SK-N-SH (cell line): ENCODE results near the gene TMEM150C. TPM values are rescaled to one million over a fixed set of nuclear protein-coding genes. Genes with fewer than 3 reads are reported as not detected.

Source experiments
- CTCF ChIA-PET: fragments of 300-600, 350-600 bp; formaldehyde crosslinking; extraction: SDS; loops from one replicate; lab custom pipeline; 2021; lab: Yijun Ruan, JAX
- POLR2A ChIA-PET: fragments of 350-600 bp; sonication (Branson Sonifier 250); formaldehyde crosslinking; extraction: SDS; loops from one replicate; lab custom pipeline; 2020; ENCODE audit warnings: antibody characterized with exemption, inconsistent platforms; lab: Yijun Ruan, JAX
- DNase-seq: peaks from one replicate; pipeline ENCODE4 v3.0.0; 2012
- H2AFZ ChIP-seq: fragments of 200-600 bp; sonication (generic); 2 replicates; pipeline ENCODE4 v1.8.1; 2016; ENCODE audit warnings: antibody characterized with exemption, mild to moderate bottlenecking, low read depth
- H3F3A ChIP-seq: fragments of 200-600 bp; sonication (generic); replicated peaks from 2 replicates; pipeline ENCODE3; 2016; ENCODE audit warnings: antibody characterized with exemption, mild to moderate bottlenecking; ENCODE audit not compliant: insufficient read depth
- H3K27ac ChIP-seq, 2 experiments: fragments of 200-500 bp in 1 of 2; fragments of 200-600 bp in 1 of 2; sonication (Bioruptor generic) in 1 of 2; sonication (generic), shearing (Covaris generic) in 1 of 2; 2 replicates each; pipeline versions ENCODE4 v1.5.1 to v1.6.1; 2014 to 2016; ENCODE audit warnings: low read depth in 2 of 2, inconsistent platforms in 1 of 2, low read length in 1 of 2, mild to moderate bottlenecking in 1 of 2, mixed read lengths in 1 of 2
- H3K27me3 ChIP-seq: fragments of 200-600 bp; sonication (generic), shearing (Covaris generic); 2 replicates; pipeline ENCODE4 v1.6.1; 2016; ENCODE audit warnings: mixed run types; ENCODE audit not compliant: insufficient read depth
- H3K36me3 ChIP-seq, 2 experiments: fragments of 200-500 bp in 1 of 2; fragments of 200-600 bp in 1 of 2; sonication (Bioruptor generic) in 1 of 2; sonication (generic) in 1 of 2; replicated peaks in 1 of 2; 2 replicates each; pipeline versions ENCODE3 to v1.5.1; 2014 to 2016; ENCODE audit warnings: low read length in 1 of 2, mild to moderate bottlenecking in 1 of 2; ENCODE audit not compliant: insufficient read depth in 2 of 2, control insufficient read depth in 1 of 2
- H3K4me1 ChIP-seq, 2 experiments: fragments of 200-500 bp in 1 of 2; fragments of 200-600 bp in 1 of 2; sonication (Bioruptor generic) in 1 of 2; sonication (generic), shearing (Covaris generic) in 1 of 2; 2 replicates each; pipeline versions ENCODE4 v1.5.1 to v1.6.1; 2014 to 2016; ENCODE audit warnings: low read depth in 1 of 2, low read length in 1 of 2, mixed run types in 1 of 2; ENCODE audit not compliant: insufficient read depth in 2 of 2, control insufficient read depth in 1 of 2
- H3K4me2 ChIP-seq: fragments of 200-600 bp; sonication (generic), shearing (Covaris generic); 2 replicates; pipeline ENCODE4 v1.6.1; 2017; ENCODE audit warnings: mixed run types
- H3K4me3 ChIP-seq, 2 experiments: fragments of 200-500 bp in 1 of 2; fragments of 200-600 bp in 1 of 2; sonication (Bioruptor generic) in 1 of 2; sonication (generic), shearing (Covaris generic) in 1 of 2; 2 replicates each; pipeline versions ENCODE4 v1.5.1 to v1.8.1; 2014 to 2016; ENCODE audit warnings: low read depth in 2 of 2, inconsistent platforms in 1 of 2, low read length in 1 of 2, mild to moderate bottlenecking in 1 of 2, mixed read lengths in 1 of 2, moderate library complexity in 1 of 2
- H3K79me2 ChIP-seq: fragments of 200-600 bp; sonication (generic); 2 replicates; pipeline ENCODE4 v1.8.1; 2017; ENCODE audit warnings: mild to moderate bottlenecking; ENCODE audit not compliant: insufficient read depth
- H3K9ac ChIP-seq: fragments of 200-600 bp; sonication (generic); 2 replicates; pipeline ENCODE4 v1.6.1; 2017; ENCODE audit warnings: mixed run types
- H3K9me2 ChIP-seq: fragments of 200-600 bp; sonication (generic); 2 replicates; pipeline ENCODE4 v1.6.1; 2017; ENCODE audit warnings: mixed run types
- H3K9me3 ChIP-seq: fragments of 200-600 bp; sonication (generic); 2 replicates; pipeline ENCODE4 v1.6.1; 2017; ENCODE audit warnings: mixed run types, mild to moderate bottlenecking, moderate library complexity
- H4K20me1 ChIP-seq: fragments of 200-600 bp; sonication (generic); 2 replicates; pipeline ENCODE4 v1.6.1; 2017; ENCODE audit warnings: mild to moderate bottlenecking, mixed run types; ENCODE audit not compliant: insufficient read depth
- CHD2 ChIP-seq: fragments of 150-350 bp; IDR thresholded peaks from 2 replicates; pipeline ENCODE4 v1.6.1; 2018; ENCODE audit warnings: low read length; ENCODE audit not compliant: partially characterized antibody
- CTCF ChIP-seq: fragments of 200-600 bp; sonication (generic); IDR thresholded peaks from 2 replicates; pipeline ENCODE4 v1.6.1; 2017; ENCODE audit warnings: antibody characterized with exemption, mild to moderate bottlenecking, moderate library complexity
- ELF1 ChIP-seq: IDR thresholded peaks from 2 replicates; pipeline ENCODE4 v1.4.0; 2012
- FOXM1 ChIP-seq: IDR thresholded peaks from 2 replicates; pipeline ENCODE4 v1.4.0; 2012; ENCODE audit warnings: low read depth, mild to moderate bottlenecking
- GABPA ChIP-seq: IDR thresholded peaks from 2 replicates; pipeline ENCODE4 v1.4.0; 2012; ENCODE audit warnings: low read depth, mild to moderate bottlenecking
- GATA2 ChIP-seq: sonication (generic); formaldehyde crosslinking; IDR thresholded peaks from 2 replicates; pipeline ENCODE4 v1.5.0; 2020; ENCODE audit warnings: mild to moderate bottlenecking, missing genetic modification reagents
- MXI1 ChIP-seq: IDR thresholded peaks from 2 replicates; pipeline ENCODE4 v1.6.1; 2012; ENCODE audit warnings: mild to moderate bottlenecking, low read depth, low read length, improper control_type of control experiment
- NFIC ChIP-seq: IDR thresholded peaks from 2 replicates; pipeline ENCODE4 v1.4.0; 2012; ENCODE audit warnings: borderline replicate concordance
- POLR2AphosphoS5 ChIP-seq: IDR thresholded peaks from 2 replicates; pipeline ENCODE4 v1.6.1; 2012; ENCODE audit warnings: low read depth, low read length
- REST ChIP-seq: IDR thresholded peaks from 2 replicates; pipeline ENCODE4 v1.6.1; 2012; ENCODE audit warnings: mild to moderate bottlenecking, low read depth, low read length, moderate library complexity
- RFX5 ChIP-seq: IDR thresholded peaks from 2 replicates; pipeline ENCODE4 v1.6.1; 2012; ENCODE audit warnings: mild to moderate bottlenecking, improper control_type of control experiment, low read length
- SIN3A ChIP-seq: IDR thresholded peaks from 2 replicates; pipeline ENCODE4 v1.6.1; 2012; ENCODE audit warnings: low read depth, mild to moderate bottlenecking, low read length, moderate library complexity, borderline replicate concordance
- SMC3 ChIP-seq: IDR thresholded peaks from 2 replicates; pipeline ENCODE4 v1.6.1; 2012; ENCODE audit warnings: low read depth, low read length, improper control_type of control experiment
- TCF12 ChIP-seq: IDR thresholded peaks from 2 replicates; pipeline ENCODE4 v1.4.0; 2012
- TEAD4 ChIP-seq: IDR thresholded peaks from 2 replicates; pipeline ENCODE4 v1.4.0; 2012; ENCODE audit warnings: mild to moderate bottlenecking, borderline replicate concordance; ENCODE audit not compliant: insufficient read depth
- WGBS: methylation state at CpG from one replicate; pipeline ENCODE4 v1.1.6; 2017; ENCODE audit warnings: low lambda C conversion rate; 5-methylcytosine and 5-hydroxymethylcytosine counted together
- polyA plus RNA-seq, 3 experiments: library from polyadenylated mRNA; depleted of rRNA; stranded (reverse); fragments of >200 nt; gene quantifications; 2 replicates each; pipeline ENCODE4 v1.2.3, GENCODE V29; 2012

TMEM150C gene
- polyA plus RNA-seq, 1 of the 3 experiments (the other 2 are of a cell fraction) = 1.0 TPM

- H3K4me2 ChIP-seq = no peak overlapping the region
- ChIA-PET POLR2A (no interaction called here), CTCF (interaction anchor here (1.6 kb wide), 1 partner anchor 14 kb away, joined by 6 read pairs; no protein-coding TSS in a partner anchor)
- no peaks in the 10 kb centered on the region for H3K27me3 ChIP-seq
- H4K20me1 ChIP-seq = peaks cover 5% of the 10 kb centered on the region; the same call in 1 of the 2 replicates
- no peaks in the 10 kb centered on the region for H3K9me2 ChIP-seq
- H3K27ac ChIP-seq = no peak overlapping the region
- H3K36me3 ChIP-seq = peaks cover 15 to 30% of the 10 kb centered on the region in 2 experiments
- H3F3A ChIP-seq = no peaks in the 10 kb centered on the region
- 100% methylated on average over 1 of the region's 1 CpG for WGBS
- no peak overlapping the region for H2AFZ ChIP-seq
- no peaks in the 10 kb centered on the region for H3K9me3 ChIP-seq
- H3K9ac ChIP-seq = no peak overlapping the region
- no peak for TF ChIP-seq RFX5
- TF ChIP-seq CHD2 = no peak
- TF ChIP-seq SMC3 = no peak
- TF ChIP-seq POLR2AphosphoS5 = no peak
- TF ChIP-seq TCF12 = no peak
- no peak for TF ChIP-seq TEAD4
- TF ChIP-seq NFIC = no peak
- no peak for TF ChIP-seq GATA2 (CRISPR knock-in tag)
- TF ChIP-seq REST = no peak
- TF ChIP-seq MXI1 = no peak
- no peak for TF ChIP-seq GABPA
- TF ChIP-seq FOXM1 = no peak
- peaks cover 68% of the 10 kb centered on the region for H3K79me2 ChIP-seq
- no peak for DNase-seq
- H3K4me3 ChIP-seq = no peak overlapping the region
- H3K4me1 ChIP-seq = peaks cover 0 to 4% of the 10 kb centered on the region in 2 experiments; a peak in 1 of 4 replicates
These were observed 113.9 kb downstream of the TMEM150C start for GRCh38 chr4:82447886-82448285.

GRCh38 chr4:82439088-82439487, 122.7 kb downstream of the TMEM150C start:
- Histone ChIP-seq H3K27me3 (no peaks in the 10 kb centered on the region), H2AFZ (no peak overlapping the region), H3F3A (no peaks in the 10 kb centered on the region), H3K9me2 (no peaks in the 10 kb centered on the region), H3K9me3 (no peaks in the 10 kb centered on the region), H4K20me1 (peaks cover 24% of the 10 kb centered on the region), H3K4me3 (no peak overlapping the region), H3K79me2 (peaks cover 99% of the 10 kb centered on the region), H3K4me2 (no peak overlapping the region), H3K4me1 (peaks cover 0 to 2% of the 10 kb centered on the region in 2 experiments; a peak in 1 of 4 replicates), H3K27ac (no peak overlapping the region), H3K36me3 (peaks cover 0 to 10% of the 10 kb centered on the region in 2 experiments), H3K9ac (no peak overlapping the region)
- 90% methylated on average over 2 of the region's 2 CpGs for WGBS
- TF ChIP-seq TCF12 = no peak
- TF ChIP-seq ELF1 = no peak
- TF ChIP-seq REST = no peak
- no peak for TF ChIP-seq RFX5
- TF ChIP-seq SIN3A = no peak
- no peak for TF ChIP-seq SMC3
- no peak for TF ChIP-seq CTCF
- TF ChIP-seq CHD2 = no peak
- CTCF ChIA-PET = interaction anchor here (2.1 to 2.3 kb wide), 2 partner anchors 10 to 23 kb away, joined by 5 to 7 read pairs; no protein-coding TSS in a partner anchor
- DNase-seq = no peak
- POLR2A ChIA-PET = interaction anchor here (1.7 kb wide), 1 partner anchor 9 kb away, joined by 9 read pairs; the partner anchor contains the start of gene HNRNPDL
